HFF-Myc (cell line): ENCODE measurements around the gene PACS1.
A peak's percentile ranks its signal among the peaks of the same experiment; 100 is the strongest.

Experiments used
- DNase-seq: peaks from one replicate; pipeline ENCODE4 v3.0.0-alpha.2; 2011; ENCODE audit warnings: low read depth; ENCODE audit errors: extremely low read depth
- H3K4me3 ChIP-seq: replicated peaks from 2 replicates; pipeline ENCODE4 v1.5.1; 2011; ENCODE audit warnings: low read depth, mild to moderate bottlenecking, control low read depth, low read length
- CTCF ChIP-seq: IDR thresholded peaks from 2 replicates; pipeline ENCODE4 v1.5.1; 2012; ENCODE audit warnings: mild to moderate bottlenecking, low read depth, low read length, control low read depth; ENCODE audit errors: missing control alignments

PACS1 gene

GRCh38 chr11:66281001-66281400 lies 210.9 kb downstream of the PACS1 start:
- TF ChIP-seq CTCF: no peak
- H3K4me3 ChIP-seq: no peak overlapping the region
- no peak for DNase-seq

- no peak for TF ChIP-seq CTCF
- no peak overlapping the region for H3K4me3 ChIP-seq
- no peak for DNase-seq
Measured at GRCh38 chr11:66281776-66282467, 211.8 kb downstream of the PACS1 start.

GRCh38 chr11:66282468-66283455 lies 212.7 kb downstream of the PACS1 start:
- no peak overlapping the region for H3K4me3 ChIP-seq
- TF ChIP-seq CTCF: peak; percentile 93
- peak; percentile 86 for DNase-seq

GRCh38 chr11:66283461-66284105 lies 213.5 kb downstream of the PACS1 start:
- H3K4me3 ChIP-seq: no peak overlapping the region
- no peak for TF ChIP-seq CTCF
- DNase-seq: no peak

GRCh38 chr11:66284526-66285078 lies 214.5 kb downstream of the PACS1 start:
- DNase-seq: no peak
- H3K4me3 ChIP-seq: no peak overlapping the region
- TF ChIP-seq CTCF: no peak

GRCh38 chr11:66285250-66285947 lies 215.3 kb downstream of the PACS1 start:
- no peak for DNase-seq
- H3K4me3 ChIP-seq: no peak overlapping the region
- no peak for TF ChIP-seq CTCF
